Fibroblast of lung (primary cell): ENCODE measurements around the gene GTPBP6. TPM values are rescaled to one million over a fixed set of nuclear protein-coding genes. Genes with fewer than 3 reads are reported as not detected.

Experiments
- DNase-seq, 2 donors: peaks; one replicate each; pipeline versions ENCODE4 v3.0.0 to v3.0.0-alpha.2; 2010; ENCODE audit warnings: low read depth in 2 of 2
- H2AFZ ChIP-seq: 2 replicates; pipeline ENCODE4 v1.5.1; 2012; ENCODE audit warnings: low read length, control low read depth, inconsistent platforms
- H3K27ac ChIP-seq: 2 replicates; pipeline ENCODE4 v1.5.1; 2011; ENCODE audit warnings: low read length, control low read depth; ENCODE audit not compliant: insufficient read depth
- H3K27me3 ChIP-seq: 2 replicates; pipeline ENCODE4 v1.5.1; 2011; ENCODE audit warnings: mild to moderate bottlenecking, low read length; ENCODE audit not compliant: control insufficient read depth, insufficient read depth
- H3K36me3 ChIP-seq: 2 replicates; pipeline ENCODE4 v1.5.1; 2011; ENCODE audit warnings: low read length; ENCODE audit not compliant: control insufficient read depth, insufficient read depth
- H3K4me1 ChIP-seq: 2 replicates; pipeline ENCODE4 v1.5.1; 2011; ENCODE audit warnings: low read length; ENCODE audit not compliant: control insufficient read depth, insufficient read depth; ENCODE audit errors: extremely low read depth
- H3K4me2 ChIP-seq: 2 replicates; pipeline ENCODE4 v1.5.1; 2011; ENCODE audit warnings: low read length, control low read depth; ENCODE audit not compliant: insufficient read depth; ENCODE audit errors: extremely low read depth
- H3K4me3 ChIP-seq, 4 experiments: fragments of 200-600 bp in 1 of 4; sonication (generic) in 1 of 4; replicated peaks in 1 of 4; 2 replicates each; pipeline ENCODE4 v1.5.1; 2011 to 2016; ENCODE audit warnings: low read length in 4 of 4, low read depth in 3 of 4, mild to moderate bottlenecking in 3 of 4, control low read depth in 2 of 4, inconsistent platforms in 1 of 4, mixed read lengths in 1 of 4; ENCODE audit not compliant: insufficient read depth in 1 of 4; ENCODE audit errors: control extremely low read depth in 1 of 4
- H3K79me2 ChIP-seq: 2 replicates; pipeline ENCODE4 v1.5.1; 2012; ENCODE audit warnings: mild to moderate bottlenecking, low read length, inconsistent platforms; ENCODE audit not compliant: control insufficient read depth, insufficient read depth
- H3K9ac ChIP-seq: 2 replicates; pipeline ENCODE4 v1.5.1; 2011; ENCODE audit warnings: mild to moderate bottlenecking, low read length, control low read depth; ENCODE audit not compliant: insufficient read depth
- H3K9me3 ChIP-seq: 2 replicates; pipeline ENCODE4 v1.5.1; 2012; ENCODE audit warnings: low read depth, low read length; ENCODE audit not compliant: control insufficient read depth, insufficient read depth
- H4K20me1 ChIP-seq: 2 replicates; pipeline ENCODE4 v1.5.1; 2011; ENCODE audit warnings: low read length; ENCODE audit not compliant: control insufficient read depth, insufficient read depth; ENCODE audit errors: extremely low read depth
- EZH2 ChIP-seq: IDR thresholded peaks from 2 replicates; pipeline ENCODE4 v1.5.1; 2012; ENCODE audit warnings: low read length, control low read depth, mild to moderate bottlenecking; ENCODE audit errors: missing control alignments
- polyA plus RNA-seq, 2 donors: library from polyadenylated mRNA; depleted of rRNA in 1 of 2; stranded (reverse) in 1 of 2; unstranded in 1 of 2; fragments of >200 nt; gene quantifications; 2 replicates each; pipeline ENCODE4 v1.2.1, GENCODE V29; 2011 to 2012; ENCODE audit warnings: missing spikeins in 1 of 2
- total RNA-seq: library from RNA; depleted of rRNA; stranded (reverse); fragments of >200 nt; gene quantifications from 2 replicates; pipeline ENCODE4 v1.2.1, GENCODE V29; 2014
- TF ChIP-seq, protein P1 (sequence below), 2 donors: IDR thresholded peaks in 1 of 2; conservative IDR thresholded peaks in 1 of 2; 1 replicate in 1 of 2; 2 replicates in 1 of 2; pipeline ENCODE4 v1.5.1; 2011 to 2012; ENCODE audit warnings: low read length in 2 of 2, control low read depth in 1 of 2, inconsistent platforms in 1 of 2, low read depth in 1 of 2, mild to moderate bottlenecking in 1 of 2

Gene GTPBP6
- total and polyA plus RNA-seq, 2 donors (not counting 1 experiment from before 2014, with no cell fraction given) = 15.4 to 46.1 TPM

- no peak for TF ChIP-seq EZH2
- TF ChIP-seq, protein P1, sequence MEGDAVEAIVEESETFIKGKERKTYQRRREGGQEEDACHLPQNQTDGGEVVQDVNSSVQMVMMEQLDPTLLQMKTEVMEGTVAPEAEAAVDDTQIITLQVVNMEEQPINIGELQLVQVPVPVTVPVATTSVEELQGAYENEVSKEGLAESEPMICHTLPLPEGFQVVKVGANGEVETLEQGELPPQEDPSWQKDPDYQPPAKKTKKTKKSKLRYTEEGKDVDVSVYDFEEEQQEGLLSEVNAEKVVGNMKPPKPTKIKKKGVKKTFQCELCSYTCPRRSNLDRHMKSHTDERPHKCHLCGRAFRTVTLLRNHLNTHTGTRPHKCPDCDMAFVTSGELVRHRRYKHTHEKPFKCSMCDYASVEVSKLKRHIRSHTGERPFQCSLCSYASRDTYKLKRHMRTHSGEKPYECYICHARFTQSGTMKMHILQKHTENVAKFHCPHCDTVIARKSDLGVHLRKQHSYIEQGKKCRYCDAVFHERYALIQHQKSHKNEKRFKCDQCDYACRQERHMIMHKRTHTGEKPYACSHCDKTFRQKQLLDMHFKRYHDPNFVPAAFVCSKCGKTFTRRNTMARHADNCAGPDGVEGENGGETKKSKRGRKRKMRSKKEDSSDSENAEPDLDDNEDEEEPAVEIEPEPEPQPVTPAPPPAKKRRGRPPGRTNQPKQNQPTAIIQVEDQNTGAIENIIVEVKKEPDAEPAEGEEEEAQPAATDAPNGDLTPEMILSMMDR (conservative IDR thresholded peaks at IDR 0.05 in 1 of 2, IDR thresholded peaks at IDR 0.05 in 1 of 2; ENCODE audit: low read depth in 1 of 2, low read length in 2 of 2) = no peak
- DNase-seq = no peak
These were observed 20.3 kb upstream of the GTPBP6 start for GRCh38 chrX:338836-339400.

DNA sequence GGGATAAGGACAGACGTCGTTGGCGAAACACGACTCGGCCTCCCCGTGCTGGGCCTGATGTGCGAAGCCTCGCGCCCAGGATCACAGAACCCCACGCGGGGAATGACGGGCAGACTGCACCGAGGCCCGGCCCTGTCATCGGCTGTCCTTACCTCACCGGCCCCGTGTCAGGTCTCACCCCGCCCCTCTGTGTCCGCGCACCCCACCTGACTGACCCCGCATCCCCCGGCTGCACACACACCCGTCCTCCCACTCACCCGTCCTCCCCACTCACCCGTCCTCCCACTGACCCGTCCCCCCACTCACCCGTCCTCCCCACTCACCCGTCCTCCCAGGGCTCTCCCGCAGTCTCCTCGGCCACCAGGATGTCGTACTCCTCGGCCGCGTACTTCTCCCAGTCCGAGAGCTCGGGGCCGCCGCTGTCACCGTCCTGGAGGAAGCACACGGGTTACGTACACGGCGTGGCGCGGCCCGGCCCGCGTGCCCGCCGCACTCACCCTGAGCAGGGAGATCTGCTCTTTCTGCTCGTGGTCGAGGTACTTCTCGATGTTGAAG, 19.8 kb upstream of the GTPBP6 start:
- no peak overlapping the region for H3K4me2 ChIP-seq
- peaks cover under 1% of the 10 kb centered on the region for H3K36me3 ChIP-seq
- no peaks in the 10 kb centered on the region for H3K4me1 ChIP-seq
- H3K4me3 ChIP-seq = no peak overlapping the region
- no peak overlapping the region for H3K9ac ChIP-seq
- H3K27me3 ChIP-seq = no peaks in the 10 kb centered on the region
- H3K27ac ChIP-seq = no peak overlapping the region
- TF ChIP-seq EZH2 = no peak
- TF ChIP-seq, protein P1 (conservative IDR thresholded peaks at IDR 0.05 in 1 of 2, IDR thresholded peaks at IDR 0.05 in 1 of 2; ENCODE audit: low read depth in 1 of 2, low read length in 2 of 2) = no peak
- H3K9me3 ChIP-seq = no peaks in the 10 kb centered on the region
- H4K20me1 ChIP-seq = no peaks in the 10 kb centered on the region
- H2AFZ ChIP-seq = no peak overlapping the region
- no peaks in the 10 kb centered on the region for H3K79me2 ChIP-seq
- DNase-seq = no peak

More at GRCh38 chrX:338836-339400, 20.3 kb upstream of the GTPBP6 start:
- H4K20me1 ChIP-seq = no peaks in the 10 kb centered on the region
- no peaks in the 10 kb centered on the region for H3K36me3 ChIP-seq
- H2AFZ ChIP-seq = no peak overlapping the region
- no peak overlapping the region for H3K4me2 ChIP-seq
- H3K9ac ChIP-seq = no peak overlapping the region
- H3K9me3 ChIP-seq = no peaks in the 10 kb centered on the region
- H3K4me1 ChIP-seq = no peaks in the 10 kb centered on the region
- no peak overlapping the region for H3K27ac ChIP-seq
- no peaks in the 10 kb centered on the region for H3K27me3 ChIP-seq
- H3K79me2 ChIP-seq = no peaks in the 10 kb centered on the region
- H3K4me3 ChIP-seq = no peak overlapping the region

DNA sequence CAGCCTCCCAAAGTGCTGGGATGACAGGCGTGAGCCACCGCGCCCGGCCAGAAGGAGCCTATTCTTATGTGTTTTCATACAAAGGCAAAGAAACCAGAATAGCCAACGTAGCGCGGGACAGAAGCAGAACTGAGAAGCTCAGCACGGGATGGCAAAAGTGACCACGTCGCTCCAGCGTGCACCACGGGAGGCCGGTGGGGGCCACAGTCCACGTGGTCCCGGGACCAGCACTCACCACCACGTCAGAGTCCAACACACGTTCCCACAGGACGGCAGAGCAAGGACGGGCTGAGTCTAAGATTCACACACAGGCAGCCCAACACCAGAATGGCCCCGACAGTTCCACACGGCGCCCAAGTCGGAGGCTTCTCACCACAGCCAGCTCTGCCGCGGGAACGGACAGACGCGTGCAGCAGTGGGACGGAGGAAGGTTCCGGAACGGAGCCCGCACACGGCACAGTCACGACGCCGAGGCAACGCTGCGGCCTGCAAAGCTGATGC, 18.8 kb upstream of the GTPBP6 start:
- no peaks in the 10 kb centered on the region for H4K20me1 ChIP-seq
- H3K27me3 ChIP-seq = no peaks in the 10 kb centered on the region
- TF ChIP-seq, protein P1 (conservative IDR thresholded peaks at IDR 0.05 in 1 of 2, IDR thresholded peaks at IDR 0.05 in 1 of 2; ENCODE audit: low read depth in 1 of 2, low read length in 2 of 2) = no peak
- no peak for TF ChIP-seq EZH2
- H3K9ac ChIP-seq = no peak overlapping the region
- peaks cover 1% of the 10 kb centered on the region for H3K36me3 ChIP-seq
- H3K4me3 ChIP-seq = no peak overlapping the region
- H3K4me1 ChIP-seq = no peaks in the 10 kb centered on the region
- H2AFZ ChIP-seq = no peak overlapping the region
- H3K9me3 ChIP-seq = no peaks in the 10 kb centered on the region
- no peaks in the 10 kb centered on the region for H3K79me2 ChIP-seq
- no peak overlapping the region for H3K4me2 ChIP-seq
- H3K27ac ChIP-seq = no peak overlapping the region
- DNase-seq = no peak
